Fibroblast of skin of right quadriceps (primary cell): ENCODE data around the gene S100A10.

ENCODE experiments used
- DNase-seq: peaks from one replicate; pipeline ENCODE4 v3.0.0-alpha.2; 2013

The S100A10 gene

GRCh38 chr1:151985768-151986167 lies 7.9 kb downstream of the S100A10 start:
- no peak for DNase-seq

GRCh38 chr1:151985270-151985669 lies 8.4 kb downstream of the S100A10 start:
- DNase-seq, result no peak

- peak; percentile 66 for DNase-seq
Observed at GRCh38 chr1:151984313-151984956, 9.2 kb downstream of the S100A10 start.

DNA sequence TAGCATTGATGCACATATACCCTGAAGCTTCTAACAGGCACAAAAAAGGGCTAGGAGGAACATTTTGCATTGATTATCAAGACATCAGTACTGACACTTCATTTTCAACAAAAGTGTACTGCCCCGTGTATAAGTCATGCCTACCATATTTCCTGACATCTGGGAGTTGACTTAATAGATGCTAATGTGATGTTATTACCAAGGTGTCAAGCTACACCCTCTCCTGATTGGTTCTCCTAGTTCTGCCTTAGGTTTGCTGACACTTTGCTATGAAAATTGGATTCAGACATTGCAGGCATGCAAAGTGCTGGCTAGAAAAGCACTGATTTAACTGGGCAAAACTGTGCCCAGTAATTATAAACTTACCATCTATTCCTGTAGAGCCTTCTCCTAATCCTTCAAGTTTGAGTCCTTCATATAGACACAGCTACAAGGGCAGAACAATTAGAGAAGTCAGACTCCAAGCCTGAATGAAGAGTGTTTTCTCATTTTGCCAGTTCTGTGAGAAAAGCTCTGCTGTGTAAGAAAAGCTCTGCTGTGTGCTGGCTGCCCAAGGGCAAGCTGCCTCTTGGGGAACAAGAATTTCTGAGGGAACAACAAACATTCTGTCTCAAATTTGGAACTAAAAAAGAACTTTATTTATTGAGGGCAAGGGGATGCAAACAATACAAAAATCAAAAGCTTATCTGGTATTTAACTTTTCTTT lies 11.2 kb downstream of the S100A10 start:
- no peak for DNase-seq

DNA sequence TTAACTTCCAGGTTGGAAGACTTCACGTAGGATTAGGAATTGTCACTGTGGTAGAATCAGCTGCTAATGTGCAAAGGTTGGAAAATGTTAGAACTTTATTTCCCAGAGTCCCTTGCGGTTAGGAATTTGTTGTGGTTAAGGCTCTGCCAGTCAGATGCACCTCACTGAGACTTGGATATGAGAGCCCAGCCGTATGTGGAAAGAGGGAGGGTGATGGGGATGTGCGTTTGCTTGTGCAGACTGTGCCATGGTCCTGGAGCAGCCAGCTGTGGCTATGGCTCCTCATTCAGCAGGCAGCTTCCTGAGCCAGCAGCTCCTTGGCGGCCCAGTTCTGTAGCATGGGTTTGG lies 12.5 kb downstream of the S100A10 start:
- no peak for DNase-seq

GRCh38 chr1:151980287-151981177 lies 13.1 kb downstream of the S100A10 start:
- DNase-seq, result peak; percentile 97

DNA sequence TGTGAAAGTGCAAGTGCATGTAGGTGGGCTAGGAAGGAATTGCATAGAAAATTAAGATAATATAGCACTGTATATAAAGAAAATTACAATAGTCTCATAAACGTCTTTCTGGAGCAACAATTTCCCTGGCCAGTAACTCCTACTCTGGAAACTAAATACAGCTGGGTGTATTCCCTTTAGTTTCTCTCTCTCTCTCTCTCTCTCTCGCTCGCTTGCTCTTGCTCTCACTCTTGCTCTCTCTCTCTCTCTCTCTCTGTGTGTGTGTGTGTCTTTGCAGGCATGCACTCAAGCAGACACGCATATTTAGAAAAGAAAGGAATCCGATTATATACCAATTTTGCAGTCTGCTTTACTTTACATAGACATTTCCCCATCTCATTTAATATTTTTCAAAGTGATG lies 14.7 kb downstream of the S100A10 start:
- DNase-seq, result no peak

GRCh38 chr1:151977662-151978230 lies 15.9 kb downstream of the S100A10 start:
- no peak for DNase-seq

- peak; percentile 64 for DNase-seq
Observed at GRCh38 chr1:151976858-151977257, 16.8 kb downstream of the S100A10 start.

GRCh38 chr1:151976015-151976343 lies 17.7 kb downstream of the S100A10 start:
- DNase-seq, result no peak

DNA sequence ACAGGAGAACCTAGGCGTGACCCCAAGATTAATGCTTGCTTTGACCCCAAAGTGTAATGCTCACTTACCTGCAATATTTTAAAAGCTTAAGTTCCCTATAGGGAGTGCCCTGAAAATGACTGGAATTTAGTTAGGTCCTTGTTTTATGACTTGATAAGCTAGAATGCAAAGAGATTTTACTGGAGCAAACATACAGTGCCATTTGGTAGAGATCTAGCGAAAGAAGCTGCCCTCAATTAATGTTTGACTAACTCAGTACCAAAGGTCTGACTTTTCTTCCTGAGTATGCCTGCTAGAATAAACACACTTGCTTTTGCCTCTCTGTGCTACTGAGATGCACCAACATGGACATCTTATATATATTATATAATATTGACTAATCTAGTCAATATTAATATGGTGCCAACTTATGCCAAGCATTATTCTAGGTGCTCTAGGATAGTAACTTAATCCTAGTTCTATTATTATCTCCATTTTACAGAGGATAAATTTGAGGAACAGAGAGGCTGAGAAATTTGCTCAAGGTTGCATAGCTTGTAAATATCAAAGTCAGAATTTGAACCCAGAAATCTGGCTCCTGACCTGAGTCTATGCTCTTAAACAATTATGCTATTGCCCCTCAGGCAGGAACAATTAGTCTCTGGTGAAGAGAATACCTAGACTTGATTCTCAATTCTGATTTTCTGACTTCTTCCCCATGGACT lies 18.2 kb downstream of the S100A10 start:
- DNase-seq, result no peak

GRCh38 chr1:151972542-151973248 lies 21.0 kb downstream of the S100A10 start:
- DNase-seq, result peak; percentile 92

GRCh38 chr1:151970626-151971025 lies 23.0 kb downstream of the S100A10 start:
- DNase-seq, result peak; percentile 60

DNA sequence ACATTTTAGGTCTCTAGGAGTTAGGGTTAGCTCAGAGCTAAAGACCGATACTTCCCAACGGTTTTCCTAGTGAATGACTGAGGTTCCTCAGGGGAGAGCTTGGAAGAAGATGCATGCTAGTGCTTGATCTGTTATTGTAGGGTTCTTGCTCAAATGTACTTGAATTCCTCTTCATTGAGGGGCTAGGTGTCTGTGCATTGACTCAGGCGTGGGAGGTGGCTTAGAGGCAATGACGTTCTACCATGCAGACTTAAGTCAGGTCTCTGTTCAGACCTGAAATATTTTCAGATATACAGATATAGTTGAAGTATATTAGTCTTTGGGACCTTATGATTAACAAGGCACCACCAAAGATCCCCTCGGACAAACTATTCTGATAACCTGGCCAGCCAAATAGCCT lies 23.5 kb downstream of the S100A10 start:
- no peak for DNase-seq

- DNase-seq, result peak; percentile 49
Observed at GRCh38 chr1:151968791-151969399, 24.8 kb downstream of the S100A10 start.

DNA sequence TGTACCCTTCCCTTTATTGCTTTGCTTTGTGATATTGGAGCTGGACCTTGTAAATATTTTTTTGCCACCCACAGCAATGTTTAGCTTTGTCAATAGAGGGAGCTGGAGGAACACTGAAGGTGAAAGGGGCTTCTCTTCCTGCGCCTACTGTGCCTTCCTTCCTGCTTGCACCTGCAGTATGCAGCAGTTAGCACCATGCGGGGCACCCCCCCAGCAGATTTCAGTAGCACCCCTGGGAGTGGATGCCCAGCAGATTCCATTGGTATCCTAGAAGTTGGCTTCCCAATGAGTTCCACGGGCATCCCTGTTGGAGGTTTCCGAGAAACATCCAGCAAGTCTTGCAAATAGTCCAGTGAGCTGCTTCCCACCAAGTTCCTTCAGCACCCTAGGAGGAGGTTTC lies 25.6 kb downstream of the S100A10 start:
- DNase-seq, result peak; percentile 44

DNA sequence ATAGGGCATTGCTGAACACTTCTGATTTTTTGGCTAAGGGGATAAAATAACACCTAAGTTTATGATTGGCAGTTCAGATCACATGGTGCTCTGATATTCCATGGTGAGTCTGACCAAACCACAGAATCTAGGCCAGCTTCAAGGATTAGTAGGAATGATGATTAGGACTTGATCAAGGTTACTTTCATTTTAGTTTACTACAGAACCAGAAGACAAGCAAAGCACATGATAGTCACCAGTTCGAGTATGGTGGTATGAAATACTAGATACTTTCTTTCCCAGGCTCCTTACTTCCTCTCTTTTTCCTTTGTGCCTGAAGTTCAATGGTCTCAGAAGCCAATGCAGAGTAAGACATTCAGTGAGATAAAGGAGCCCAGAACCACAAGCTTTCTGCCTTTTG lies 26.6 kb downstream of the S100A10 start:
- no peak for DNase-seq

DNA sequence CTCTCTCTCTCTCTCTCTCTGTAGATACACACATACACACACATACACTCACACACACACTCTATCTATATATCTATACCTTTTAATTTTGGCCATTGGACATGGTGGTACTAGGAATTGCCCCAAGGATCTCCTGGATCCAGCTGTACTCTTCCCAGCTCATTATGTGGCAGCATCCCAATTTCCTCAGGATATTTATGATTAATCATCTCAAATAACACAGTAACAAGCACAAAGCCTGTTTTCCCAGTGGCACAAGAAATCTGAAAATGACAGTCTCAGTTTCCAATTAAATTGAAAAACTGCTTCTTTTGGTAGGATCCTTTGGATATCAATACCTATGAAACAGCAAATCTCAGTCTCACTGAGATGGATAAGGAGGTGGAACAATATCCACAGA lies 27.6 kb downstream of the S100A10 start:
- no peak for DNase-seq

GRCh38 chr1:151964510-151964909 lies 29.1 kb downstream of the S100A10 start:
- no peak for DNase-seq

- DNase-seq, result no peak
Observed at GRCh38 chr1:151963288-151963687, 30.4 kb downstream of the S100A10 start.

GRCh38 chr1:151961833-151962232 lies 31.8 kb downstream of the S100A10 start:
- DNase-seq, result no peak
